Uterus (tissue), 2 donors: ENCODE results near the gene SLBP.

Experiments
- POLR2A ChIP-seq, 2 donors: fragments of 450-650 bp; IDR thresholded peaks; one replicate each; pipeline ENCODE4 v1.6.1; 2016; ENCODE audit warnings: antibody characterized with exemption in 2 of 2, mild to moderate bottlenecking in 1 of 2, moderate library complexity in 1 of 2
- TF ChIP-seq, protein P1 (sequence below), 4 experiments: fragments of 200-600 bp in 2 of 4; fragments of 450-650 bp in 2 of 4; sonication (generic) in 2 of 4; IDR thresholded peaks; one replicate each; pipeline ENCODE4 v1.5.1; 2016 to 2019; ENCODE audit warnings: antibody characterized with exemption in 4 of 4, mild to moderate bottlenecking in 2 of 4, moderate library complexity in 1 of 4

DNA sequence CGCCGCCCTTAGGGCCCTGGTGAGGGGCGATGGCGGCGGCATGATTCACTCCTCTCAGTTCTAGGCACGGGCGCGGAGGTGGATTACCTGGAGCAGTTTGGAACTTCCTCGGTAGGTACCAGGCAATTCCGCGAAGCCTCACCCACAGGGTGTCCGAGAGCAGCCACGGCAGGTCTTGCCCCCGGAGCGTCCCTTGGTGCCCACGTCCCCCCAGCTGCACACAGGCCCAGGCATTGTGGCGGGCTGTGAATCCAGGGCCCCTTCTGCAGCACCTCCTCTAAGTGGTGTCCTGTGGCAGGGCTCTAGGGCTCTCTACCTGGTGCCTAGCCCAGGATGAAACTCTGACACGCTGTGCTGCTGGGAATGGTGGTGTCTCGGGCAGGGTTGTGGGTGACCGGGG lies 23.1 kb upstream of the SLBP start:
- TF ChIP-seq, protein P1, sequence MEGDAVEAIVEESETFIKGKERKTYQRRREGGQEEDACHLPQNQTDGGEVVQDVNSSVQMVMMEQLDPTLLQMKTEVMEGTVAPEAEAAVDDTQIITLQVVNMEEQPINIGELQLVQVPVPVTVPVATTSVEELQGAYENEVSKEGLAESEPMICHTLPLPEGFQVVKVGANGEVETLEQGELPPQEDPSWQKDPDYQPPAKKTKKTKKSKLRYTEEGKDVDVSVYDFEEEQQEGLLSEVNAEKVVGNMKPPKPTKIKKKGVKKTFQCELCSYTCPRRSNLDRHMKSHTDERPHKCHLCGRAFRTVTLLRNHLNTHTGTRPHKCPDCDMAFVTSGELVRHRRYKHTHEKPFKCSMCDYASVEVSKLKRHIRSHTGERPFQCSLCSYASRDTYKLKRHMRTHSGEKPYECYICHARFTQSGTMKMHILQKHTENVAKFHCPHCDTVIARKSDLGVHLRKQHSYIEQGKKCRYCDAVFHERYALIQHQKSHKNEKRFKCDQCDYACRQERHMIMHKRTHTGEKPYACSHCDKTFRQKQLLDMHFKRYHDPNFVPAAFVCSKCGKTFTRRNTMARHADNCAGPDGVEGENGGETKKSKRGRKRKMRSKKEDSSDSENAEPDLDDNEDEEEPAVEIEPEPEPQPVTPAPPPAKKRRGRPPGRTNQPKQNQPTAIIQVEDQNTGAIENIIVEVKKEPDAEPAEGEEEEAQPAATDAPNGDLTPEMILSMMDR (IDR thresholded peaks at IDR 0.05), result no peak
- TF ChIP-seq POLR2A (IDR thresholded peaks at IDR 0.05), result no peak
